ENCODE measurements around the gene MTHFD1L. TPM values are rescaled to one million over a fixed set of nuclear protein-coding genes. Genes with fewer than 3 reads are reported as not detected.
"Not testable (repeated sequence)": the region's sequence is repeated elsewhere in the genome, so short reads cannot be mapped to it uniquely, and the experiment has no call there.

MTHFD1L gene
- total and polyA plus RNA-seq, 7 experiments from 2014 or later, result 5.7 to 57.8 (median 7.8) TPM

- intact Hi-C loops (cut with micrococcal nuclease); POLR2A ChIA-PET; H3K27ac ChIP-seq (ENCODE audit: low read depth, low read length); H3K27ac Mint-ChIP-seq; H3K9me3 ChIP-seq (ENCODE audit: control insufficient read depth in 2 of 3, low read length in 3 of 3); DNase-seq; H3K4me1 ChIP-seq (ENCODE audit: control insufficient read depth in 2 of 2, insufficient read depth in 2 of 2, low read length in 2 of 2); H3K36me3 ChIP-seq (ENCODE audit: control insufficient read depth in 2 of 3, insufficient read depth in 3 of 3, low read length in 3 of 3); H3K4me1 Mint-ChIP-seq; H3K27me3 ChIP-seq (ENCODE audit: control insufficient read depth in 2 of 2, insufficient read depth in 2 of 2, low read length in 2 of 2); CTCF ChIA-PET; H3K36me3 Mint-ChIP-seq; H3K4me3 ChIP-seq (ENCODE audit: low read length); H3K9me3 Mint-ChIP-seq; H3K27me3 Mint-ChIP-seq; H3K4me3 Mint-ChIP-seq; ATAC-seq: not testable (repeated sequence)
Measured at GRCh38 chr6:151125651-151126416, 260.3 kb downstream of the MTHFD1L start.

GRCh38 chr6:151126417-151126724, 260.9 kb downstream of the MTHFD1L start:
- H3K4me3 Mint-ChIP-seq; H3K27ac Mint-ChIP-seq; CTCF ChIA-PET; H3K9me3 ChIP-seq (ENCODE audit: control insufficient read depth in 2 of 3, low read length in 3 of 3); ATAC-seq; DNase-seq; H3K4me3 ChIP-seq (ENCODE audit: low read length); H3K4me1 ChIP-seq (ENCODE audit: control insufficient read depth in 2 of 2, insufficient read depth in 2 of 2, low read length in 2 of 2); POLR2A ChIA-PET; H3K27me3 Mint-ChIP-seq; H3K9me3 Mint-ChIP-seq; H3K36me3 ChIP-seq (ENCODE audit: control insufficient read depth in 2 of 3, insufficient read depth in 3 of 3, low read length in 3 of 3); H3K36me3 Mint-ChIP-seq; intact Hi-C loops (cut with micrococcal nuclease); H3K4me1 Mint-ChIP-seq; H3K27ac ChIP-seq (ENCODE audit: low read depth, low read length); H3K27me3 ChIP-seq (ENCODE audit: control insufficient read depth in 2 of 2, insufficient read depth in 2 of 2, low read length in 2 of 2): not testable (repeated sequence)

GRCh38 chr6:151127133-151127798, 261.8 kb downstream of the MTHFD1L start:
- H3K9me3 Mint-ChIP-seq, result not testable (repeated sequence)

GRCh38 chr6:151128763-151129370, 263.4 kb downstream of the MTHFD1L start:
- intact Hi-C loops (cut with micrococcal nuclease), result no loop called here
- H3K4me3 ChIP-seq (ENCODE audit: low read length), result no peak overlapping the region
- ChIA-PET CTCF (no interaction called here), POLR2A (no interaction called here)
- H3K9me3 ChIP-seq (ENCODE audit: control insufficient read depth in 2 of 3, low read length in 3 of 3), result no peaks in the 10 kb centered on the region
- ATAC-seq (no peak), DNase-seq (no peak)
- no peak overlapping the region for H3K27ac ChIP-seq (ENCODE audit: low read depth, low read length)
- H3K36me3 Mint-ChIP-seq, result no peaks in the 10 kb centered on the region
- H3K4me1 ChIP-seq (ENCODE audit: control insufficient read depth in 2 of 2, insufficient read depth in 2 of 2, low read length in 2 of 2), result no peaks in the 10 kb centered on the region
- H3K4me3 Mint-ChIP-seq, result no peak overlapping the region
- no peaks in the 10 kb centered on the region for H3K27me3 ChIP-seq (ENCODE audit: control insufficient read depth in 2 of 2, insufficient read depth in 2 of 2, low read length in 2 of 2)
- no peaks in the 10 kb centered on the region for H3K36me3 ChIP-seq (ENCODE audit: control insufficient read depth in 2 of 3, insufficient read depth in 3 of 3, low read length in 3 of 3)
- peaks cover 0 to 5% (median 2%) of the 10 kb centered on the region in 11 donors for H3K9me3 Mint-ChIP-seq
- no peaks in the 10 kb centered on the region for H3K4me1 Mint-ChIP-seq
- H3K27me3 Mint-ChIP-seq, result peaks cover 0 to 8% (median 2%) of the 10 kb centered on the region in 5 donors
- H3K27ac Mint-ChIP-seq, result no peak overlapping the region

More at GRCh38 chr6:151127133-151127798, 261.8 kb downstream of the MTHFD1L start:
- DNase-seq; H3K27ac Mint-ChIP-seq; H3K9me3 ChIP-seq (ENCODE audit: control insufficient read depth in 2 of 3, low read length in 3 of 3); H3K27me3 ChIP-seq (ENCODE audit: control insufficient read depth in 2 of 2, insufficient read depth in 2 of 2, low read length in 2 of 2); H3K36me3 Mint-ChIP-seq; H3K4me1 ChIP-seq (ENCODE audit: control insufficient read depth in 2 of 2, insufficient read depth in 2 of 2, low read length in 2 of 2); POLR2A ChIA-PET; H3K4me3 Mint-ChIP-seq; intact Hi-C loops (cut with micrococcal nuclease); CTCF ChIA-PET; H3K4me1 Mint-ChIP-seq; H3K27me3 Mint-ChIP-seq; H3K27ac ChIP-seq (ENCODE audit: low read depth, low read length); ATAC-seq; H3K36me3 ChIP-seq (ENCODE audit: control insufficient read depth in 2 of 3, insufficient read depth in 3 of 3, low read length in 3 of 3); H3K4me3 ChIP-seq (ENCODE audit: low read length): not testable (repeated sequence)

- no peaks in the 10 kb centered on the region for H3K36me3 Mint-ChIP-seq
- H3K4me3 ChIP-seq (ENCODE audit: low read length), result no peak overlapping the region
- H3K9me3 Mint-ChIP-seq, result peaks cover 0 to 10% (median 7%) of the 10 kb centered on the region in 11 donors
- CTCF ChIA-PET, result no interaction called here
- no peaks in the 10 kb centered on the region for H3K4me1 Mint-ChIP-seq
- no peaks in the 10 kb centered on the region for H3K4me1 ChIP-seq (ENCODE audit: control insufficient read depth in 2 of 2, insufficient read depth in 2 of 2, low read length in 2 of 2)
- intact Hi-C loops (cut with micrococcal nuclease), result no loop called here
- H3K27ac ChIP-seq (ENCODE audit: low read depth, low read length), result no peak overlapping the region
- DNase-seq (no peak), ATAC-seq (no peak)
- no peak overlapping the region for H3K27ac Mint-ChIP-seq
- H3K27me3 Mint-ChIP-seq, result peaks cover 0 to 8% (median 2%) of the 10 kb centered on the region in 5 donors
- POLR2A ChIA-PET, result no interaction called here
- H3K4me3 Mint-ChIP-seq, result no peak overlapping the region
- H3K9me3 ChIP-seq (ENCODE audit: control insufficient read depth in 2 of 3, low read length in 3 of 3), result no peaks in the 10 kb centered on the region
- no peaks in the 10 kb centered on the region for H3K36me3 ChIP-seq (ENCODE audit: control insufficient read depth in 2 of 3, insufficient read depth in 3 of 3, low read length in 3 of 3)
- H3K27me3 ChIP-seq (ENCODE audit: control insufficient read depth in 2 of 2, insufficient read depth in 2 of 2, low read length in 2 of 2), result no peaks in the 10 kb centered on the region
Measured at GRCh38 chr6:151130329-151130728, 264.8 kb downstream of the MTHFD1L start.

GRCh38 chr6:151131324-151132007, 266.0 kb downstream of the MTHFD1L start:
- CTCF ChIA-PET, result no interaction called here
- intact Hi-C loops (cut with micrococcal nuclease), result no loop called here
- no peaks in the 10 kb centered on the region for H3K36me3 Mint-ChIP-seq

More at GRCh38 chr6:151131324-151132007, 266.0 kb downstream of the MTHFD1L start:
- DNase-seq, result no peak
- Histone ChIP-seq H3K9me3 (ENCODE audit: control insufficient read depth in 2 of 3, low read length in 3 of 3) (no peaks in the 10 kb centered on the region), H3K36me3 (ENCODE audit: control insufficient read depth in 2 of 3, insufficient read depth in 3 of 3, low read length in 3 of 3) (no peaks in the 10 kb centered on the region), H3K27me3 (ENCODE audit: control insufficient read depth in 2 of 2, insufficient read depth in 2 of 2, low read length in 2 of 2) (no peaks in the 10 kb centered on the region), H3K4me3 (ENCODE audit: low read length) (no peak overlapping the region), H3K27ac (ENCODE audit: low read depth, low read length) (no peak overlapping the region), H3K4me1 (ENCODE audit: control insufficient read depth in 2 of 2, insufficient read depth in 2 of 2, low read length in 2 of 2) (no peaks in the 10 kb centered on the region)
- Mint-ChIP-seq H3K27me3 (peaks cover 0 to 12% (median 4%) of the 10 kb centered on the region in 5 donors), H3K9me3 (peaks cover 0 to 10% (median 7%) of the 10 kb centered on the region in 11 donors), H3K4me3 (no peak overlapping the region), H3K4me1 (no peaks in the 10 kb centered on the region), H3K27ac (no peak overlapping the region)
- POLR2A ChIA-PET, result no interaction called here
- no peak for ATAC-seq
